ENCODE data around the gene ARCN1. TPM values are rescaled to one million over a fixed set of nuclear protein-coding genes. Genes with fewer than 3 reads are reported as not detected.

The ARCN1 gene
- total and polyA plus RNA-seq, 9 of the 15 experiments (the other 6 are each of a cell fraction or from before 2014, with no cell fraction given): 30.0 to 224 (median 76.4) TPM

GRCh38 chr11:118607401-118608359, 35.5 kb downstream of the ARCN1 start, which contains the start of gene PHLDB1 (continued):
- TF ChIP-seq ZNF707 (CRISPR knock-in tag; conservative IDR thresholded peaks at IDR 0.05): no peak
- no peak for TF ChIP-seq ZNF134 (CRISPR knock-in tag; conservative IDR thresholded peaks at IDR 0.05)
- no peak for TF ChIP-seq TCF7L2 (IDR thresholded peaks at IDR 0.05; ENCODE audit: low read depth, low read length)
- no peak for TF ChIP-seq ZFP1 (CRISPR knock-in tag; IDR thresholded peaks at IDR 0.05)
- TF ChIP-seq RUNX1 (IDR thresholded peaks at IDR 0.05; ENCODE audit: low read depth): no peak
- TF ChIP-seq MIER1 (IDR thresholded peaks at IDR 0.05; ENCODE audit: low read depth): no peak
- TF ChIP-seq ID3 (CRISPR knock-in tag; IDR thresholded peaks at IDR 0.05): no peak
- TF ChIP-seq ID3 (tag; IDR thresholded peaks at IDR 0.05): no peak
- TF ChIP-seq MEF2D (tag; conservative IDR thresholded peaks at IDR 0.05; ENCODE audit: low read depth): no peak
- TF ChIP-seq KAT7 (CRISPR knock-in tag; IDR thresholded peaks at IDR 0.05; ENCODE audit: borderline replicate concordance): no peak; the same call in 1 of the 2 replicates
- TF ChIP-seq E2F5 (CRISPR knock-in tag; IDR thresholded peaks at IDR 0.05): no peak
- no peak for TF ChIP-seq TEAD2 (tag; IDR thresholded peaks at IDR 0.05)
- TF ChIP-seq ZNF75A (CRISPR knock-in tag; IDR thresholded peaks at IDR 0.05): no peak
- no peak for TF ChIP-seq MYBL2 (IDR thresholded peaks at IDR 0.05; ENCODE audit: low read depth)
- no peak for TF ChIP-seq MYBL2 (CRISPR knock-in tag; IDR thresholded peaks at IDR 0.05; ENCODE audit: borderline replicate concordance)
- no peak for TF ChIP-seq MCM5 (IDR thresholded peaks at IDR 0.05; ENCODE audit: low read depth)
- no peak for TF ChIP-seq CREB5 (CRISPR knock-in tag; IDR thresholded peaks at IDR 0.05)
- no peak for TF ChIP-seq ZNF766 (CRISPR knock-in tag; conservative IDR thresholded peaks at IDR 0.05)
- peak; percentile 88 for TF ChIP-seq ZNF740 (CRISPR knock-in tag; IDR thresholded peaks at IDR 0.05)
- TF ChIP-seq ZNF740 (tag; IDR thresholded peaks at IDR 0.05): peak in 1 of 2 experiments; percentile 83; a peak in 2 of 4 replicates
- no peak for TF ChIP-seq ZFP91 (CRISPR knock-in tag; IDR thresholded peaks at IDR 0.05)
- no peak for TF ChIP-seq CEBPB (tag; IDR thresholded peaks at IDR 0.05)
- no peak for TF ChIP-seq TEAD1 (CRISPR knock-in tag; IDR thresholded peaks at IDR 0.05)
- TF ChIP-seq NEUROD1 (IDR thresholded peaks at IDR 0.05; ENCODE audit: borderline replicate concordance, low read depth, low read length, partially characterized antibody): no peak

Measured in K562 (cell line).